Measurements from ENCODE around the gene ITPR3. TPM values are rescaled to one million over a fixed set of nuclear protein-coding genes. Genes with fewer than 3 reads are reported as not detected.
A peak's percentile ranks its signal among the peaks of the same experiment; 100 is the strongest.

Gene ITPR3
- total RNA-seq, 1 donor from 2014 or later, result 0.34 TPM

DNA sequence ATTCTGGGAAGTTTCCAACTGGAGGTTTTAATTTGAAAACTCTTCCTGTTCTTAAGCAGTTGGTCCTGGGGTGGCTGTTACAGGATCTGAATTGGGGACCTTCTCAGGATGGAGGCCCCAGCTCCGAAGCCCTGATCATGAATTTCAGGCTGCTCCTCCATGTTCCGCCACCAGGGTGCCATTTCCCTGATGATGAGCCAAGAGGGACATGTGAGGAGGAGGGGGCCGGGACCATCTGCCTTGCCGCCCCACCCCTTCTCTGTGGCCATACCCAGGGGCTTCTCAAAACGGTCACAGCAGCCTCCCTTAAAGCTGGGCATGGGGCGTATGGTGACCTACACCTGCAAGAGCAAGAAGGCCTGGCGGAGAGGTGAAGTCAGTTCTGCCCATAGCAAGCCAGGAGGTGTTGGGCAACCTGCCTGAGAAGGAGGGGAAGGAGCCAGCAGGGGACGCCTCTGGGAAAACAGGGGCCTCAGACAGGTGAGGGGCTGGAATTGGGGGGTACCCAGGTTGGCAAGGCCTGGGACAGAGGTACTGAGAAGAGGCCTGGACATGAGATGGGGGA, 37.4 kb upstream of the ITPR3 start:
- DNase-seq, result peak; percentile 72
- Mint-ChIP-seq H3K27me3 (ENCODE audit: unreplicated experiment) (peaks cover 9% of the 10 kb centered on the region), H3K9me3 (ENCODE audit: unreplicated experiment) (peaks cover 1% of the 10 kb centered on the region), H3K27ac (ENCODE audit: unreplicated experiment) (no peak overlapping the region), H3K4me3 (ENCODE audit: unreplicated experiment) (no peak overlapping the region), H3K36me3 (ENCODE audit: unreplicated experiment) (no peaks in the 10 kb centered on the region), H3K4me1 (ENCODE audit: low read depth, unreplicated experiment) (peaks cover 8% of the 10 kb centered on the region)
- TF ChIP-seq, protein P1, sequence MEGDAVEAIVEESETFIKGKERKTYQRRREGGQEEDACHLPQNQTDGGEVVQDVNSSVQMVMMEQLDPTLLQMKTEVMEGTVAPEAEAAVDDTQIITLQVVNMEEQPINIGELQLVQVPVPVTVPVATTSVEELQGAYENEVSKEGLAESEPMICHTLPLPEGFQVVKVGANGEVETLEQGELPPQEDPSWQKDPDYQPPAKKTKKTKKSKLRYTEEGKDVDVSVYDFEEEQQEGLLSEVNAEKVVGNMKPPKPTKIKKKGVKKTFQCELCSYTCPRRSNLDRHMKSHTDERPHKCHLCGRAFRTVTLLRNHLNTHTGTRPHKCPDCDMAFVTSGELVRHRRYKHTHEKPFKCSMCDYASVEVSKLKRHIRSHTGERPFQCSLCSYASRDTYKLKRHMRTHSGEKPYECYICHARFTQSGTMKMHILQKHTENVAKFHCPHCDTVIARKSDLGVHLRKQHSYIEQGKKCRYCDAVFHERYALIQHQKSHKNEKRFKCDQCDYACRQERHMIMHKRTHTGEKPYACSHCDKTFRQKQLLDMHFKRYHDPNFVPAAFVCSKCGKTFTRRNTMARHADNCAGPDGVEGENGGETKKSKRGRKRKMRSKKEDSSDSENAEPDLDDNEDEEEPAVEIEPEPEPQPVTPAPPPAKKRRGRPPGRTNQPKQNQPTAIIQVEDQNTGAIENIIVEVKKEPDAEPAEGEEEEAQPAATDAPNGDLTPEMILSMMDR (IDR thresholded peaks at IDR 0.05; ENCODE audit: partially characterized antibody, unreplicated experiment), result peak; percentile 66

DNA sequence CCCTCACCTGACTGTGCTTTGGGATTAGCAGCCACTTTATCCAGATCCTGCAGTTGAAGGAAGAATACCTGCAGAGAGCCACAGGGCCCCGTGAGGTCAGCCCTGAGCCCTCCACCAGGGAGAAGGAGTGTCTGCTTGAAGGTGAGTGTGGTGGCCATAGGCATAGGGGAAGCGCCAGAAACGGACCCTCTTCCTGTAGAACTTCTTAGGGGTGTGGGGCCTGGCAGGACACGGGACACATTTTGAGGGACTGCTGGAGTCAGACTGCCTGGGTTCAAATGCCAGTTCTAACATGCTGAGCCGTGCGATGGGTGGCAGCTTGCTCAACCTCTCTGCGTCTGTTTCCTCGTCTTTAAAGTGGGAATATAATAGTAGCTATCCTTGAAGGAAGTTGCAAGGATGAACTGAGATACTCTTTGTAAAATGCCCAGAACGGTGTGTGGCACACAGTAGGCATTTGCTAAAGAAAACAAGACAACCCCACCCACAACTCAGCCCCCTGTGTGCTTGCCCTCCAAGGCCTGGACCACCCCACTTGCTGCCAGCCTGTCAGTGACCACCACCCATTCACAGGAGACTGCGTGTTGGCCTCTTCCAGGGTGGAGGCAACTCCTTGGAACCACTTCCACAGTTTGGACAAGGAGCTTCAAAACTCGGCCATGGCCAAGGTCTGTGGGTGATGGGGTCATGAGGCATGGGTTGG, 36.3 kb upstream of the ITPR3 start:
- H3K4me3 Mint-ChIP-seq (ENCODE audit: unreplicated experiment), result no peak overlapping the region

DNA sequence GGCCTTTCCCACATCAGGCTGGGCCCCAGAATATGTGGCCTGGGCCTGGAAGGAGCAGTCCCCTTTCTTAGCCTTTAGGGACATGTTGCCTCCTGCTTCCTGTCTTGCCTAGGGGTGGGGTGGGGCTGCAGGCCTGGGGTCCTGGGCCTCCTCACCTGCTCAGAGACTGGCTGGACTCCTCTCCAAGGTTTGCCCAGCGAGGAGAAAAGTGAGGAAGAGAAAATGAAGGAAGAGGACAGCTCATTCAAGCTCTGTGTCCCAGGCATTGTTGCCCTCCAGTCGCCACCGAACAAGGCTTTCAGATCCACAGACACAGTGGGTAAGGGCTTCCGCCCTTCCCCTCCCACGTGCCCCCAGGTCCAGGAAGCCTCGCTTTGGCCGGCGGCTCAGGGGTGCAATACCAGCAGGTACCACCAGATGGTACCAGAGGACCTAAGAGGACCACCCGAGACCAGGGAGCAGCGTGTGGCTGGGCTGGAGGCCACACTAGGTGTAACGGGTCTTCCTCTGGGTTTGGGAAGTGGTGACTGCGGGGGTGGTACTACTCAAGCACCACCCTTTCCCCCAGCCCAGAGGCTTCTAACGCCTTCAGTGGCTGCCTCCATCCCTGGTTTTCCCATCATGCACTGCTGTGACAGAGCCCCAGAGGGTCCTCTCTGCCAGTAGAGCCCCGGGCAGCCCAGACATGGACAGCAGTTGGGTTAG, 35.6 kb upstream of the ITPR3 start:
- H3K27me3 Mint-ChIP-seq (ENCODE audit: unreplicated experiment), result peaks cover 9% of the 10 kb centered on the region
- no peaks in the 10 kb centered on the region for H3K36me3 Mint-ChIP-seq (ENCODE audit: unreplicated experiment)
- peak; percentile 81 for DNase-seq
- peaks cover 1% of the 10 kb centered on the region for H3K9me3 Mint-ChIP-seq (ENCODE audit: unreplicated experiment)
- H3K4me1 Mint-ChIP-seq (ENCODE audit: low read depth, unreplicated experiment), result peaks cover 6% of the 10 kb centered on the region
- H3K4me3 Mint-ChIP-seq (ENCODE audit: unreplicated experiment), result no peak overlapping the region
- no peak overlapping the region for H3K27ac Mint-ChIP-seq (ENCODE audit: unreplicated experiment)
- TF ChIP-seq, protein P1 (IDR thresholded peaks at IDR 0.05; ENCODE audit: partially characterized antibody, unreplicated experiment), result peak; percentile 91

More for the DNA sequence above, 36.3 kb upstream of the ITPR3 start:
- Mint-ChIP-seq H3K27ac (ENCODE audit: unreplicated experiment) (no peak overlapping the region), H3K27me3 (ENCODE audit: unreplicated experiment) (peaks cover 11% of the 10 kb centered on the region), H3K4me1 (ENCODE audit: low read depth, unreplicated experiment) (peaks cover 7% of the 10 kb centered on the region), H3K9me3 (ENCODE audit: unreplicated experiment) (peaks cover 1% of the 10 kb centered on the region), H3K36me3 (ENCODE audit: unreplicated experiment) (no peaks in the 10 kb centered on the region)
- TF ChIP-seq, protein P1 (IDR thresholded peaks at IDR 0.05; ENCODE audit: partially characterized antibody, unreplicated experiment), result no peak
- no peak for DNase-seq

DNA sequence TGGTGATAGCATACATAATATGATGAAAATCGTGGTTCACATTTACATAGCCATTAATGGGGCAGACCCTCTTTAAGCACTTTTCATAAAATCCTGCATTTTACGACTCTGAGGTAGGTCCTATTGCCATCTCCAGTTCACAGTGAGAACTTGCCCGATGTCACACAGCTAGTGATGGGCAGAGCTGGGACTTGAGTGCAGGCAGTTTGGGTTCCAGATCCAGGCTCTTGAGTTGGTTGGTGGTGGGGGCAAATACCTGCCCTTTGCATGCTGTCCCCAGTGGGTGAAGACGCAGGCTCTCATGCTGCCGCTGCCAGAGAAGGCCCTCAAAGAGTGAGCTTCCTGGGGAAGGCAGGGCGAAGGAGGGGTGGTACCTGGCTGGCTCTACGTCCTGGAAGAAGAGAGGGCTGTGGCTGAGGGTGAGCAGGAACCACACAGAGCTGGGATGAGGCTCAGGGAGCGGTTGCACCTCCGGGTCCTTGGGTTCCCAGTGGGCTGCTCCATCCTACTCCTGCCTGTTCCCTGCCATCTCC, 34.9 kb upstream of the ITPR3 start:
- TF ChIP-seq, protein P1 (IDR thresholded peaks at IDR 0.05; ENCODE audit: partially characterized antibody, unreplicated experiment), result no peak
- H3K36me3 Mint-ChIP-seq (ENCODE audit: unreplicated experiment), result no peaks in the 10 kb centered on the region
- H3K9me3 Mint-ChIP-seq (ENCODE audit: unreplicated experiment), result peaks cover 1% of the 10 kb centered on the region
- peaks cover 9% of the 10 kb centered on the region for H3K27me3 Mint-ChIP-seq (ENCODE audit: unreplicated experiment)
- H3K4me3 Mint-ChIP-seq (ENCODE audit: unreplicated experiment), result no peak overlapping the region
- peaks cover 9% of the 10 kb centered on the region for H3K4me1 Mint-ChIP-seq (ENCODE audit: low read depth, unreplicated experiment)
- H3K27ac Mint-ChIP-seq (ENCODE audit: unreplicated experiment), result no peak overlapping the region
- no peak for DNase-seq

Data from glutamatergic neuron (in vitro differentiated cells).